Measurements from ENCODE around the gene SLC66A3. TPM values are rescaled to one million over a fixed set of nuclear protein-coding genes. Genes with fewer than 3 reads are reported as not detected.
A peak's percentile ranks its signal among the peaks of the same experiment; 100 is the strongest.

SLC66A3 gene
- total and polyA plus RNA-seq, 4 donors = 15.1 to 47.5 (median 29.6) TPM

DNA sequence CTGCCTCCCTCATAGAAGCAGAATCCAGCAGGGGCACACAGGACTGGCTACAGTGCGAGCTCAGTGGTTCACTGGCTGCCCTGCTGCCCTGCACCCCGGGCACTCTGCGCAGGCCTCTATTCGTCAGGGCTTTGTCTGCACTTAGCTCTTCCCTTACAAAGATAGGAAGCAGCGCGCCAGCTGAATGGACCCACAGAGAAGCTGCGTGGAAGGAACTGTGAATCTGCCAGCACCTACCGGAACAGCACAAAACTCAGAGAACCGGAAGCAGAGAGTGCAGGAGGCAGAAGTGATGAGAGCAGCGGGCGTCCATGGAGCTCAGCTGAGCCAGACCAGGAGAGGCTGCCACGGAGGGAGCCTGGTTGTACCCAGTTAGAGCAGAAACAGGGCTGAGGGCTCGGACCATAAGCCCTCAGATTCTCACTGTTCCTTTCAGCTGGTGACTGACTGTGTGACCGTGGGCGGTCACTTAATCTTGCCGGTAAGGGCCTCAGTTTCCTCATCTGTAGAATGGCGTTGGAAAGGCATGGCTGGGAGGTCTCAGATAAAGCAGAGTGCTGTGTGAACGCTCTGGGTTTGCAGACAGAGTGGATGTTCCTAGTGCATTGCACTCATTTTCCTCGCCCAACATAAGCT is 23.1 kb upstream of the SLC66A3 start:
- Histone ChIP-seq H3K4me1 (ENCODE audit: control insufficient read depth in 1 of 2, insufficient read depth in 2 of 2, low read length in 2 of 2) (no peaks in the 10 kb centered on the region), H3K36me3 (ENCODE audit: control insufficient read depth in 1 of 2, insufficient read depth in 2 of 2, low read length in 1 of 2) (no peaks in the 10 kb centered on the region), H3K4me3 (ENCODE audit: low read length in 2 of 2) (no peak overlapping the region), H3K9me3 (ENCODE audit: control insufficient read depth, low read length) (no peaks in the 10 kb centered on the region), H3K27me3 (ENCODE audit: control insufficient read depth in 1 of 2, insufficient read depth in 2 of 2, low read length in 1 of 2) (no peaks in the 10 kb centered on the region), H3K27ac (ENCODE audit: low read depth in 1 of 2, low read length in 2 of 2) (no peak overlapping the region)
- no peak for DNase-seq
- intact Hi-C loops (cut with DNase I) = loop anchor here (2.0 to 10.0 kb wide), 8 partner anchors 23 to 450 kb away; partner anchors contain the start of gene SLC66A3 (in 1 of the 2)
- WGBS, 2 donors = 76 to 77% methylated on average over 18 to 19 of the region's 19 CpGs
- ATAC-seq (ENCODE audit: low FRiP score) = peak; percentile 24

- no peaks in the 10 kb centered on the region for H3K36me3 ChIP-seq (ENCODE audit: control insufficient read depth in 1 of 2, insufficient read depth in 2 of 2, low read length in 1 of 2)
- DNase-seq (no peak), ATAC-seq (ENCODE audit: low FRiP score) (peak; percentile 46)
- no peak overlapping the region for H3K27ac ChIP-seq (ENCODE audit: low read depth in 1 of 2, low read length in 2 of 2)
- no peaks in the 10 kb centered on the region for H3K4me1 ChIP-seq (ENCODE audit: control insufficient read depth in 1 of 2, insufficient read depth in 2 of 2, low read length in 2 of 2)
- intact Hi-C loops (cut with DNase I) = loop anchor here (2.0 to 10.0 kb wide), 8 partner anchors 21 to 449 kb away; partner anchors contain the start of gene SLC66A3 (in 1 of the 2)
- no peaks in the 10 kb centered on the region for H3K27me3 ChIP-seq (ENCODE audit: control insufficient read depth in 1 of 2, insufficient read depth in 2 of 2, low read length in 1 of 2)
- WGBS, 2 donors = 8 to 13% methylated on average over 23 to 25 of the region's 25 CpGs
- peak overlapping the region; percentile 22 to 34 for H3K4me3 ChIP-seq (ENCODE audit: low read length in 2 of 2)
- no peaks in the 10 kb centered on the region for H3K9me3 ChIP-seq (ENCODE audit: control insufficient read depth, low read length)
Observed at GRCh38 chr2:11133238-11133935, 21.9 kb upstream of the SLC66A3 start.

GRCh38 chr2:11133936-11134320 is 21.3 kb upstream of the SLC66A3 start:
- Histone ChIP-seq H3K27ac (ENCODE audit: low read depth in 1 of 2, low read length in 2 of 2) (no peak overlapping the region), H3K36me3 (ENCODE audit: control insufficient read depth in 1 of 2, insufficient read depth in 2 of 2, low read length in 1 of 2) (no peaks in the 10 kb centered on the region), H3K9me3 (ENCODE audit: control insufficient read depth, low read length) (no peaks in the 10 kb centered on the region), H3K4me3 (ENCODE audit: low read length in 2 of 2) (no peak overlapping the region), H3K27me3 (ENCODE audit: control insufficient read depth in 1 of 2, insufficient read depth in 2 of 2, low read length in 1 of 2) (no peaks in the 10 kb centered on the region), H3K4me1 (ENCODE audit: control insufficient read depth in 1 of 2, insufficient read depth in 2 of 2, low read length in 2 of 2) (no peaks in the 10 kb centered on the region)
- ATAC-seq (ENCODE audit: low FRiP score) (no peak), DNase-seq (no peak)
- intact Hi-C loops (cut with DNase I) = loop anchor here (2.0 to 10.0 kb wide), 8 partner anchors 21 to 448 kb away; partner anchors contain the start of gene SLC66A3 (in 1 of the 2)
- 66 to 73% methylated on average over 8 of the region's 8 CpGs for WGBS, 2 donors

DNA sequence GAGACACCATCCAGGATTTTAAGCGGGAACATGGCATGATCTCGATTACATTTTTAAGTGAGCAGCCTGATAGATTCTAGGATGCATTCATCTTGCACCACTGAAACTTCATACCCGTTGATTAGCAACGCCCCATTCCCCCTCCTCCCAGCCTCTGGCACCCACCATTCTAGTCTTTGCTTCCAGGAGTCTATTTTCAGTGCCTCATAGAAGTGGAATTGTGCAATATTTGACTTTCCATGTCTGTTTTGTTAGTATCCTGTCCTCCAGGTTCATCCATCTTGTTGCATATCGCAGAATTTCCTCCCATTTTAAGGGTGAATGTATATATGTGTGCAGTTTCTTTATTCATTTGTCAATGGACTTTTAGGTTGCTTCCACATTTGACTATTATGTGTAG is 20.9 kb upstream of the SLC66A3 start:
- DNase-seq = no peak
- no peaks in the 10 kb centered on the region for H3K9me3 ChIP-seq (ENCODE audit: control insufficient read depth, low read length)
- H3K4me3 ChIP-seq (ENCODE audit: low read length in 2 of 2) = no peak overlapping the region
- H3K27ac ChIP-seq (ENCODE audit: low read depth in 1 of 2, low read length in 2 of 2) = no peak overlapping the region
- no peaks in the 10 kb centered on the region for H3K27me3 ChIP-seq (ENCODE audit: control insufficient read depth in 1 of 2, insufficient read depth in 2 of 2, low read length in 1 of 2)
- H3K4me1 ChIP-seq (ENCODE audit: control insufficient read depth in 1 of 2, insufficient read depth in 2 of 2, low read length in 2 of 2) = no peaks in the 10 kb centered on the region
- no peak for ATAC-seq (ENCODE audit: low FRiP score)
- WGBS, 2 donors = 93% methylated on average over 5 of the region's 5 CpGs
- no peaks in the 10 kb centered on the region for H3K36me3 ChIP-seq (ENCODE audit: control insufficient read depth in 1 of 2, insufficient read depth in 2 of 2, low read length in 1 of 2)
- intact Hi-C loops (cut with DNase I) = loop anchor here (5.0 to 10.0 kb wide), 5 partner anchors 50 to 448 kb away; no protein-coding TSS in a partner anchor

DNA sequence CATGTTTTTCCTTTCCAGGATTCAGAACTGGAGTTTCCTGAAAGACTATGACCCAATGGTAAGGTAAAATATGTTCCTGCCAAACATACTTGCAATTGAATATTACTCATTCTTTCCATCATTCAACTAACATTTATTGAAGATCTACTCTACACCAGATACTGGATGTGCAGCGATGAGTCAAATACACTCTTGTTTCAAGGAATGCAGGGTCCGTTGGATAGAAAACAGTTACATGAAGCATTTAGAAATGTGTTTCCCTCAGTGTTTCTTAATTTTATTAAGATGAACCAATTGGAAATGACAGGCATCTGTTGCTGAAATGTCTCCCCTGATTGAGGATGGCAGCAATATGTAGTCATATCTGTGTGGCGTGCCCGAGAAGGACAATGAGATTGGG is 14.8 kb upstream of the SLC66A3 start:
- peaks cover 1% of the 10 kb centered on the region for H3K9me3 ChIP-seq (ENCODE audit: control insufficient read depth, low read length)
- H3K4me3 ChIP-seq (ENCODE audit: low read length in 2 of 2) = no peak overlapping the region
- no peaks in the 10 kb centered on the region for H3K27me3 ChIP-seq (ENCODE audit: control insufficient read depth in 1 of 2, insufficient read depth in 2 of 2, low read length in 1 of 2)
- WGBS, 2 donors = 81 to 82% methylated on average over 4 of the region's 4 CpGs
- no peaks in the 10 kb centered on the region for H3K4me1 ChIP-seq (ENCODE audit: control insufficient read depth in 1 of 2, insufficient read depth in 2 of 2, low read length in 2 of 2)
- no peak for DNase-seq
- no peaks in the 10 kb centered on the region for H3K36me3 ChIP-seq (ENCODE audit: control insufficient read depth in 1 of 2, insufficient read depth in 2 of 2, low read length in 1 of 2)
- H3K27ac ChIP-seq (ENCODE audit: low read depth in 1 of 2, low read length in 2 of 2) = no peak overlapping the region
- no peak for ATAC-seq (ENCODE audit: low FRiP score)
- intact Hi-C loops (cut with DNase I) = no loop called here

GRCh38 chr2:11141319-11141718 is 13.9 kb upstream of the SLC66A3 start:
- H3K27ac ChIP-seq (ENCODE audit: low read depth in 1 of 2, low read length in 2 of 2) = no peak overlapping the region
- no peaks in the 10 kb centered on the region for H3K36me3 ChIP-seq (ENCODE audit: control insufficient read depth in 1 of 2, insufficient read depth in 2 of 2, low read length in 1 of 2)
- peaks cover 2% of the 10 kb centered on the region for H3K9me3 ChIP-seq (ENCODE audit: control insufficient read depth, low read length)
- 85 to 94% methylated on average over 4 of the region's 4 CpGs for WGBS, 2 donors
- no peak overlapping the region for H3K4me3 ChIP-seq (ENCODE audit: low read length in 2 of 2)
- DNase-seq (no peak), ATAC-seq (ENCODE audit: low FRiP score) (no peak)
- H3K4me1 ChIP-seq (ENCODE audit: control insufficient read depth in 1 of 2, insufficient read depth in 2 of 2, low read length in 2 of 2) = no peaks in the 10 kb centered on the region
- no peaks in the 10 kb centered on the region for H3K27me3 ChIP-seq (ENCODE audit: control insufficient read depth in 1 of 2, insufficient read depth in 2 of 2, low read length in 1 of 2)
- intact Hi-C loops (cut with DNase I) = no loop called here

GRCh38 chr2:11142330-11142729 is 12.9 kb upstream of the SLC66A3 start:
- DNase-seq (no peak), ATAC-seq (ENCODE audit: low FRiP score) (no peak)
- peaks cover 3% of the 10 kb centered on the region for H3K9me3 ChIP-seq (ENCODE audit: control insufficient read depth, low read length)
- no peaks in the 10 kb centered on the region for H3K27me3 ChIP-seq (ENCODE audit: control insufficient read depth in 1 of 2, insufficient read depth in 2 of 2, low read length in 1 of 2)
- H3K27ac ChIP-seq (ENCODE audit: low read depth in 1 of 2, low read length in 2 of 2) = no peak overlapping the region
- 72 to 76% methylated on average over 3 of the region's 3 CpGs for WGBS, 2 donors
- no peak overlapping the region for H3K4me3 ChIP-seq (ENCODE audit: low read length in 2 of 2)
- no peaks in the 10 kb centered on the region for H3K36me3 ChIP-seq (ENCODE audit: control insufficient read depth in 1 of 2, insufficient read depth in 2 of 2, low read length in 1 of 2)
- intact Hi-C loops (cut with DNase I) = no loop called here
- no peaks in the 10 kb centered on the region for H3K4me1 ChIP-seq (ENCODE audit: control insufficient read depth in 1 of 2, insufficient read depth in 2 of 2, low read length in 2 of 2)

- Histone ChIP-seq H3K4me3 (ENCODE audit: low read length in 2 of 2) (no peak overlapping the region), H3K4me1 (ENCODE audit: control insufficient read depth in 1 of 2, insufficient read depth in 2 of 2, low read length in 2 of 2) (no peaks in the 10 kb centered on the region), H3K27me3 (ENCODE audit: control insufficient read depth in 1 of 2, insufficient read depth in 2 of 2, low read length in 1 of 2) (no peaks in the 10 kb centered on the region), H3K27ac (ENCODE audit: low read depth in 1 of 2, low read length in 2 of 2) (no peak overlapping the region), H3K9me3 (ENCODE audit: control insufficient read depth, low read length) (peaks cover 4% of the 10 kb centered on the region), H3K36me3 (ENCODE audit: control insufficient read depth in 1 of 2, insufficient read depth in 2 of 2, low read length in 1 of 2) (no peaks in the 10 kb centered on the region)
- intact Hi-C loops (cut with DNase I) = no loop called here
- ATAC-seq (ENCODE audit: low FRiP score) = no peak
- 78 to 82% methylated on average over 6 of the region's 6 CpGs for WGBS, 2 donors
- no peak for DNase-seq
Observed at GRCh38 chr2:11142987-11143386, 12.3 kb upstream of the SLC66A3 start.

Data from aorta (tissue), 5 donors.